SH-SY5Y (cell line): ENCODE data around the gene OOEP.

Experiments used
- GATA2 ChIP-seq: IDR thresholded peaks from 2 replicates; pipeline ENCODE4 v1.6.1; 2011; ENCODE audit warnings: mild to moderate bottlenecking, low read depth, low read length
- GATA3 ChIP-seq: IDR thresholded peaks from 2 replicates; pipeline ENCODE4 v1.6.1; 2011; ENCODE audit warnings: low read depth, mild to moderate bottlenecking, low read length, moderate library complexity

Gene OOEP

DNA sequence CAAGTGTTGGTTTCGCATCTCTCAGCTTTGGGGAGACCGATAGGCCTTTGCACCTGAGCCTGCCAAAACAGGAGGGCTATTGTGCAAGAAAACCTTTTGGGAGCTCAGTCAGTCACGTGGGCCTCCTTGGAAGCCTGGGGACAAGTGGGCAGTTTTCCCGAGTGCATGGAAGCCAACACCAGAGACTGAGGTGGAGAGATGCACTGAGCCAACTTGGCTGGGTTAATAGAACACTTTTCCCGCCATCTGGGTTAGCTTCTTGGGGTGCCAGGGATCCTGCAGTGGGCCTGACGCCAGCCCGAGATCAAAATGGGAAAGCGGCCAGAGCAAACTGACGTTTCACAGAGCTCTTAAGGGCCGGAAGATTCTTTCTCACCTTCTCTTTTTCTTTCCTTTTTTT is 2.8 kb upstream of the OOEP start:
- TF ChIP-seq GATA2 (no peak), GATA3 (no peak)

DNA sequence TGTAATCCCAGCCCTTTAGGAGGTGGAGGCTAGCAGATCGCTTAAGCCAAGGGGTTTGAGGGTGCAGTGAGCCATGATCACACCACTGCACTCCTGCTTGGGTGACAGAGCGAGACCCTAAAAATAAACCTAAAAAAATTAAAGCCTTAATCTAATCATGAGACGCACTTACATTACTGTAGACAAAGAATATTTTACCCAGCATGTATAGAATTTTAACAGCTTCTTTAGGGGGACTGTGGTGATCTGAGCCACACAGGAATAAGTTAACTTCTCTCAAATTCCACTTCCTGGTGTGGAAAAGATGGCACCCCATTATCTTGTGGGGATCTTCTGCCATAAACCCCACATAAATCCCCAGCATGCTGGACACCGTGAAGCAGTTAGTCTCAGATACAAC is 2.3 kb upstream of the OOEP start:
- TF ChIP-seq GATA2, result no peak
- no peak for TF ChIP-seq GATA3

DNA sequence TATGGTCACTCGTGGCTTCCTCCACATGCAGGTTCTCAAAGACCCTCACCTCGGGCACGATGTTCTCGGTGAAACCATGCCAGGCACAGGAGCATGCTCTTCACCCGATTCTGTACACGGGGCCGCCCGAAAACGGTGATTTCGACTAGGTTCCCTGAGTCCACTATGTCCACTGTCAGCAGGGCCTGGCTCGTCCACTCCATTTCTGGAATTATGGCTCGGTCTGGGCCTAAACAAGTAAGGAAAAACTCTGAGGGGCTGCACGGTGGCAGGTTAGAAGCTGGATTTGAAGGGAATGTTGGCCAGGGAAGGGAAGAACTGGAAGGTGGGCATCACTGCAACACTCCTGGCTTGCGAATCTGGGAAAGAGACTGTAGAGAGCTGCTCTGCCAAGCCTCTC is 540 bp downstream of the OOEP start:
- no peak for TF ChIP-seq GATA3

DNA sequence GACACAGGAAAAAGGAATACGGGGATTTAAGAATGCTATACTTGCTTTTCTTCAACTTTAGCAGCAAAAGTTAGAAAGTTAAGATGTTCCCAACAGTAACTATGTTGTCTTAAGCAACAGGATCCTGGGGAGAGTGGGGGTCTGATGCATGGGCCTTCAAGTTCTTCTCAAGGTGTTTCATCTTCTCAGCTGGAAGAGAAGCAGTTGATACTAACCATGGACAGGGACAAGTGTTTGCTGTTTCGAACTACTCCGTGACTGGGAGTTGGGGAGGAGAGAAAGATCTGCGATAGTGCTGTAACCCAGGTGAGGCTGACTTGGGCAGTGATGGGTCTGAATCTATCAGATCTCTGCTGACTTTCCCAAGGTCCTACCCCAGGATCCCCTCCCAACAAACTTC is 1.0 kb downstream of the OOEP start:
- no peak for TF ChIP-seq GATA2
- TF ChIP-seq GATA3, result no peak

DNA sequence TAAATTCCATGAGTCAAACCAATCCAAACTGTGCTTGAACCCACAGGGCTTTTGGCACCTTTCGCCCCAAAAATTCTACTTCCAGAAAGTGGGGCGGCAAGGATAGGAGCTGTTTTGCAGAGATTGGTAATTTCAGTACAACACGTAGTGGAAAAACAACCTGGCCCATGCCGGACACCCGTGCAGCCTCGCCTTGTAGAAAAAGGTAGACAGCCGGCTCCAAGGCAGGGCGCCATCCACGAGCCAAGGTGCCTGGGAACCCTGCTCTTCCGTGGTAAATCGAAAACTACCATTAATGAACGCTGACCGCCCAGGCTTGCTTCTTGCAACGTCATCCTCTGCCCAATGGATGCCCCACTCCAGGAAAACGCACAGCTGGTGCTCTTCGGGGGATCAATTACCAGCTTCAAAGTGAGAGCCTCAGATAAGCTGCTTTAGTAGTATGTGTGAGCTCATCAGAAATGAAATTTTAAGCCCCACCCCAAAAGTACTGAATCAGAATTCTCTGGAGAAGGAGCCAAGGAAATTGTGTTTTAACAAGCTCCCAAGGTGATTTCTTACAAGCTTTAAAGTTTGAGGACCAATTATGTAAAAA is 1.8 kb downstream of the OOEP start:
- no peak for TF ChIP-seq GATA2
- no peak for TF ChIP-seq GATA3

DNA sequence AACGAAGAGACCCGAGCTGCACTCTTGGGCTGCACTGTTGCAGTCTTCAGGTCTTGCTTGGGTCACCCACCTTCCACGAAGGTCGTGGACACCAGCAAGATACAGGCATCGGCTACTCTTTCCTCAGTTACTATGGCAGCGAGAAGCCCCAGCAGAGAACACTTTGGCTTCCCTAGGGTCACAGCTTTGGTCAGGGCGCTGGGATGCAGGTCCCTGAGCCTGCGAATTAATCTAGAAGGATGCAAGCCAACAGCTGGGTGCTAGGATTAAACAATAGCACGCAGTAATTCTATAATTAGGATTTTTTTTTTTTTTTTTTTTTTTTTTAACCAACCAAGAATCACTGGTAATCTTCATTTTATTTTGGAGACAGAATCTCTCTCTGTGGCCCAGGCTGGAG is 5.1 kb downstream of the OOEP start:
- no peak for TF ChIP-seq GATA2
- TF ChIP-seq GATA3, result no peak

DNA sequence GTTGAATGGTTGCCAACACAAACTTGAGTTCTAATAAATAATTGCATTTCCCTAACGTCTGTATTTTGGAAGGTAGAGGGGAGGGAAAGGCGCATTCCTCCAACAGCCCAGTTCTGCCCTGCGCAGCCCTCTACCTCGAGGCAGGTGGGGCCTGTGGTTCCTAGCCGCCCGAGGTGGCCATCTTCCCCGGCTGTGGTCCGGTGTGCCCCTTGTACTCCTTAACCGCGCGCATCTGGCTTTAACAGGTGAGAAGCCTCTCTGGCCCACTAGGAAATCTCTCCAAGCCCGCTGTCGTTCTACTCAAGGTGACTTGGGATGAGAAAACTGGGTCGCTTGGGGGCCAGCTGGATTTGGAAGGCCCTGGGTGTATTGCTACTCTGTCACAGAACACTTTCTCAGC is 5.6 kb downstream of the OOEP start:
- TF ChIP-seq GATA2, result no peak
- TF ChIP-seq GATA3, result no peak

DNA sequence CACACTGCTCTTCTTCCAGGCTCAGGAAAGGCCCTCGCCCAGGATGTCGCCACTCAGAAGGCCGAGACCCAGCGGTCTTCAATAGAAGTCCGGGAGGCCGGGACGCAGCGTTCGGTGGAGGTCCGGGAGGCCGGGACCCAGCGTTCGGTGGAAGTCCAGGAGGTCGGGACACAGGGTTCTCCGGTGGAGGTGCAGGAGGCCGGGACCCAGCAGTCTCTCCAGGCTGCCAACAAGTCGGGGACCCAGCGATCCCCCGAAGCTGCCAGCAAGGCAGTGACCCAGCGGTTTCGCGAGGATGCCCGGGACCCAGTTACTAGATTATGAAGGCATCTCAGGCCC is 6.2 kb downstream of the OOEP start:
- TF ChIP-seq GATA3 (no peak), GATA2 (no peak)

DNA sequence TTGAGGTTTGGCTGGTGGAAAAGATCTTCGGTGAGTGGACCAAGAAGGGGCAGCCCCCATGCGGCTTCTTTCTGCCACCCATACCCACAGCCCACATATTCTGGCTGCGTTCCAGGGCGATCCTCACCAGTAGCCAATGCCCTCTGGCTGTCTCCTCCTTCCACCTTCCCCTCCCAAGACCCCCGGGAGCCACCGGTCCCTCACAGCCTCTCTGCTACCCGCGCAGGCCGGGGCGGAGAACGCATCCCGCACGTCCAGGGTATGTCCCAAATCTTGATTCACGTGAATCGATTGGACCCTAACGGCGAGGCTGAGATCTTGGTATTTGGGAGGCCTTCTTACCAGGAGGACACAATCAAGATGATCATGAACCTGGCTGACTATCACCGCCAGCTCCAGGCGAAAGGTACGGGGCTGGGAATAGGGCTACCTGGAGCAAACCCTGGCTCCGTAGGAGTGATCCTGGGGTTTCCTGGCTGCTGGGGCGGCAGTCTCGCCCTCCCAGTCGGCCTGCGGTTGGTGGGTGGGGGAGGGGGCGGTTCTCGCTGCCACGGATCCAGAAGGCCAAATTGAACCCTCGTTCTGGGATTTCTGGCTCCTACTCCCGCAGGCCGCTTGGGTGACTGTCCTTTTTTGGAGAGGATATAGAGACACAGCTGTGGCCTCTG is 6.7 kb downstream of the OOEP start:
- no peak for TF ChIP-seq GATA3
- no peak for TF ChIP-seq GATA2

DNA sequence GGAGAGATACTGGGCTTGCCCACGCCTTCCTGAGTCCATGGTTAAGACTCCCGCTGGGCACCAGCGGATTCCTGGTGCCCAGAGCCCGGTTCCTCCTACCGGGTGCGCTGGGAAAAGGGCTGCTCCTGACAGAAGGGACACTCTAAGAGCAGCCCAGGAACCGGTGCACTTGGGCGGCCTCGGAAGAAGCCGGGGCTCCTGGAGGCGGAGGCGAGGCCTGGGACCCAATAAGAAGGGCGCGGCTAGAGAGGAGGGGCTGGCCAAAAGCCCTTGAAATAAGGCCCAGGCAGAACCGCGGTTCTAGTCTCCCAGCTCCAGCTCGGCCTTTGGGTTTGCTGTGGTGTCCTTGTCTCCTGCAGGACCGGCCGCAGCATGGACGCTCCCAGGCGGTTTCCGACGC is 7.3 kb downstream of the OOEP start, which contains the start of gene KHDC3L:
Gene KHDC3L, plus strand, starts transcription at position 301 of the 400 bp plus-strand sequence. Its CDS starts 72 bp downstream, at position 373.
- TF ChIP-seq GATA2, result no peak
- no peak for TF ChIP-seq GATA3

DNA sequence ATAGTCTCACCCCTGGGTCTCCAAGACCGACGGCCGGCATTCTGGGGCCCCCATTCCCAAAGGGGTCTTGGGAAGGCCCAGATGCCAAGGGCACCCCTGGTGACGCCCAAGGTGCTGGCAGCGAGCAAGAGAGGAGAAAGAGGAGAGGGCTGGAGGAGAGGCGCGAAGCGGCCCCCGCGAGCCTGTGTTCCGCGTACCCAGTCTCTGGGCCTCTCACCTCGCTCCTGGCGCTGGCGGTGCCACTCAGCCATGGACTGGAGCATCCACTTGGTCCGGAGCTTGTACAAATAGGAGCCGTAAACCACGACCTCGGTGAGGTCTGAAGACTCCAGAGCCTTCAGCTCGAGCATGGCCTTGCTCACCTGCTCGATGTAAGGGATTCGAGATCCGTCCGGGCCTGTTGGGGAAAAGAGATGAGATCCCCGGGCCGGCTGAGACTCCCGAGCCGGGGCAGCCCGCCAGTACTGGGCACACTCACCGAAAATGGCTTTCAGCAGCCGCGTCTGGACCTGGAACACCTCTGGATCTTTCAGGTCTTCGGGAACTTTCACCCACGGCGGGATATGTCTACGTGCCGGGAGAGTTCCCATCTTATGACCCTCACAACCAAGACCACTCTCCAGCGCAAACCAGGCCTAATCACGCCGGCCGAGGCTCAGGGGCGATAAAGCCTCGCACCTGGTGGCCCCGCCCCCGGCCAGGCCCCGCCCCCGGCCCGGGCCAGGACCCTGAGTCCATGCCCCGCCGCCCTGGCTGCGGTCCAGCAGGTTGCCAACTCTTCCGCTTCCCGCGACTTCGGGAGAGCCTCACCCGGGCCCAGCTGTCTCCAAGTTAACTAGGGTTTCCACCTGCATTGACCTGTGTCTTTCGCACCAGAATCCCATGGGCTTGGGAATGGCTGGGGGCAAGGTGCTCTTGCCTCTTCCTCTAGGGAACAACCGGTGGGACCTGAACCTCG is 15.8 kb downstream of the OOEP start, which contains the start of gene DPPA5:
Gene DPPA5, minus strand, starts transcription at position 641 of the 958 bp plus-strand sequence. Its CDS starts 51 bp downstream, at position 590.
- no peak for TF ChIP-seq GATA3
- TF ChIP-seq GATA2, result no peak

DNA sequence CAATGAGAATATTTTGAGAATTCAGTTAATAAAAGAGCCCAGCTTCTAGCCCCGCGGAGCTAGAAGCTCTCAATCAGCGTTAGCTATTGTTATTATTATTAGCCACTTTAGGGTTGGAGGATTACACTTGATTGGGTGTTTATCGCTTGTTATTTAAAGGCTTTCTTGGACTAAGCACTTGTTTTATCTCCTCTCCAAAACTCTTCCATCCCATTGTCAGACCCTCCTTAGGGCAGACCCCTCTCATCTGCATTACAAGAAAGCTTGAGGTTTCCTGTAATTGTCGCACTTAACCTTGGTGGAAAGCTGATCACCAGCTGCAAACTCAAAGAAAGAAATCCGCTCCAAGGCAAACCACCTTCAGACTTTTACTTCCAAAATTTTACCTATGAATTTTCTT is 20.4 kb downstream of the OOEP start:
- TF ChIP-seq GATA2 (no peak), GATA3 (no peak)

DNA sequence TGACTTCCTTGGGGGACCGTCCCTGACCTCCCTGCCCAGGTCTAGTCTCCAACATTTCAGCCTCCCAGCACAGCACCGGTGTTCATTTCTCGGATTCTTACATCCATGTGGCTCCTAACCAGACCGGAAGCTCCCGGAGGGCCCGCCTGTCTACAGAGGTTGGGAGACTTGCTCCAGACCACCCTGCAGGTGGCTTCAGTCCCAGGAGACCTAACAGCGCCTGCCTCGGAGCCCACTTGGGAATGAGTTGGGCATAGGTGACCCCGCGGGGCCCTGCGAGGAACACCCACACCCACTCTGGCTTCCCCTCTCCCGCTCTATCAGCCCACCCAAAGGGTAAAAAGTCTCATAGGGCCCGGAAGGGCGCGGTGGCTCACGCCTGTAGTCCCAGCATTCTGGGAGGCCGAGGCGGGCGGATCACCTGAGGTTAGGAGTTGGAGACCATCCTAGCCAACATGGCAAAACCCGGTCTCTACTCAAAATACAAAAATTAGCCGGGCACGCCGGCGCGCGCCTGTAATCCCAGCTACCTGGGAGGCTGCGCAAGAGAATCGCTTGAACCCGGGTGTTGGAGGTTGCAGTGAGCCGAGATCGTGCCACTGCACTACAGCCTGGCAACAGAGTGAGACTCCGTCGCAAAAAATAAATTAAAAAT is 21.0 kb downstream of the OOEP start:
- TF ChIP-seq GATA3 (no peak), GATA2 (no peak)

DNA sequence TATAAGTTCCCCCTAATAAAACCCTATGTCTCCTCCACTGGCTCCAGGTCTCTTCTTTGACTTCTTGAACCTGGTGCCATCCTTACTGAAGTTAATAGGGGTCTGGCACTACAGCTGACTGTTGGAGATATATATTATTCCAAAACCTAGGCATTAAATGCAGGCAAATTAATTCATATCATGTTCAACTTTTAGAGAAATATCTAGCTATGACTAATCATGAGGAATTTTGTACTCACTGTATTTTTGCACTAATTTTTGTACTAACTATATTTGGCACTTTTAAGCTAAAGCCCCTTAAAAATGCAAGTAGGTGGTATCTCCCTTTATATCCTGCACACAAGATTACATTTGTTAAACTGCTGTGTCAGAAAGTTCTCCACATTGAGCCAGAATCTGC is 26.5 kb downstream of the OOEP start:
- TF ChIP-seq GATA3, result no peak
- no peak for TF ChIP-seq GATA2
